Measurements from ENCODE around the gene B3GNT2. TPM values are rescaled to one million over a fixed set of nuclear protein-coding genes. Genes with fewer than 3 reads are reported as not detected.
"Not testable (repeated sequence)": the region's sequence is repeated elsewhere in the genome, so short reads cannot be mapped to it uniquely, and the experiment has no call there.

B3GNT2 gene
- total RNA-seq, 2 experiments from 2014 or later, result 41.2 to 44.3 TPM

DNA sequence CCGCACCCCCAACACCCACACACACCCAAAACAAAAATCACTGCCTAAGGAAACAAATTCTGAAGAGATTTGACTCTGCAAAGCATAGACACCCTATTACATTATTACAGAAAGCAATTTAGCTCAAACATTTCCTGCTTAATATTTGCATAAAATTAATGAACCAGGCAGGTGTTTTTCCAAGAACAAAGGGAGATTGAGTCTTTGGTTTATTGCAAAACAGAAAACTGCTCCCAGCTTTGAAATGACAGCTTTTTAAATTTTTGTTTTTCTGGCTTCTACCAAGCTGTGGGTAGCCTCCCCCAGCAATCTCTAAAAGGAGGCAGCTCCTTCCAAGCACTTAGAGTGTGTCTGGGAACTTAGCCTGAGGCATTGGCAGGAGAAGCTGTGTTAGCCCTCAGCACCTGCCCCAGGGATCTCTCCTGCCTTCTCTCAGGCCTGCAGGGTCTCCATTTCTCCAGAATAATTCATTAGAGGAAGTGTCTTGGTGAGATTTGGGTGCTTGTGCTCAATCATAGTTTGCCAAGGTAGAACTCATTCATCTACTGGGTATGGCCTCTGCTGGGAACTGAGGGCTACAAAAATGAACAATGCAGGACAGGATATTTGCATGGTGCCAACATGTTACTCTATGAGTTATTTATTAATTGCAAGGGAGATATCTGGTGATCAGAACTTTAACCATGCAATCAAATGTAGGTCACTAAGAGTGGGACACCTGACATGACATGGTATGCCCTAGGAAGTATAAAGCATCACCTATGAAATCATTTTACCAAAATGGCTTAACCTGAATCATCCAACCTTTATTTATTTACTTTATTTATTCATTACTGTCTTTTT lies 58.7 kb downstream of the B3GNT2 start:
- ChIA-PET POLR2A (no interaction called here), CTCF (interaction anchor here (1.4 kb wide), 1 partner anchor 261 kb away, joined by 4 read pairs; no protein-coding TSS in a partner anchor)
- Mint-ChIP-seq H3K27me3 (ENCODE audit: low read depth) (no peaks in the 10 kb centered on the region), H3K27ac (no peak overlapping the region), H3K9me3 (ENCODE audit: insufficient read depth) (peaks cover 4% of the 10 kb centered on the region), H3K4me1 (ENCODE audit: low read depth) (no peaks in the 10 kb centered on the region), H3K36me3 (ENCODE audit: low read depth) (peaks cover 2% of the 10 kb centered on the region), H3K4me3 (no peak overlapping the region)
- DNase-seq (no peak), ATAC-seq (no peak)

DNA sequence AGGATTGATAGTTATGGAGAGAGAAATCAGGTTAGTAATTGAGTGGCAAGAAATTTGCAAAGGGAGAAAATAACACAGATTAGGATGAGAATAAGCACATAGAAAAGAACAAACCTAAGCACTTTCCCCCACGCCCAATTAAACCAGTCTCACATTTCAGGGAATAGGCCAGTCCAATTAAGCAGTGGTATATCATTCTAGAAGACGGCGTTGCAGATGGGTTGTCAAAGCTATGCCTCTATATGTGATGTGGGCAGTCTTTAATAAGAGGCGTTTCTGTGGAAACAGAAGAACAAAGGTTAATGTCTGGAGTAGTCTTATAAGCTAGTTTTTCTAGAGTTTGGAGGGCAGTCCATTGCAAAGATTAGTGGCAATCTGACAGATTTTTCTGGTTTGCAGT lies 61.6 kb downstream of the B3GNT2 start:
- Mint-ChIP-seq H3K9me3 (ENCODE audit: insufficient read depth) (peaks cover 4% of the 10 kb centered on the region), H3K36me3 (ENCODE audit: low read depth) (peaks cover 2% of the 10 kb centered on the region), H3K27ac (no peak overlapping the region), H3K27me3 (ENCODE audit: low read depth) (no peaks in the 10 kb centered on the region), H3K4me1 (ENCODE audit: low read depth) (no peaks in the 10 kb centered on the region), H3K4me3 (no peak overlapping the region)
- no peak for DNase-seq
- no peak for ATAC-seq
- POLR2A ChIA-PET, result no interaction called here
- CTCF ChIA-PET, result interaction anchor here (0.8 kb wide), 1 partner anchor 22 kb away, joined by 3 read pairs; no protein-coding TSS in a partner anchor

GRCh38 chr2:62263076-62263715 lies 67.3 kb downstream of the B3GNT2 start:
- Mint-ChIP-seq H3K9me3 (ENCODE audit: insufficient read depth) (no peaks in the 10 kb centered on the region), H3K27ac (no peak overlapping the region), H3K27me3 (ENCODE audit: low read depth) (no peaks in the 10 kb centered on the region), H3K4me3 (no peak overlapping the region), H3K4me1 (ENCODE audit: low read depth) (no peaks in the 10 kb centered on the region), H3K36me3 (ENCODE audit: low read depth) (no peaks in the 10 kb centered on the region)
- no peak for ATAC-seq
- DNase-seq, result no peak
- CTCF ChIA-PET, result interaction anchor here (1.1 kb wide), 1 partner anchor 53 kb away, joined by 3 read pairs; no protein-coding TSS in a partner anchor
- POLR2A ChIA-PET, result no interaction called here

GRCh38 chr2:62264186-62264585 lies 68.3 kb downstream of the B3GNT2 start:
- DNase-seq, result no peak
- no peaks in the 10 kb centered on the region for H3K27me3 Mint-ChIP-seq (ENCODE audit: low read depth)
- POLR2A ChIA-PET, result interaction anchor here (0.6 kb wide), 1 partner anchor 81 kb away, joined by 3 read pairs; no protein-coding TSS in a partner anchor
- H3K4me3 Mint-ChIP-seq, result no peak overlapping the region
- ATAC-seq, result no peak
- H3K36me3 Mint-ChIP-seq (ENCODE audit: low read depth), result no peaks in the 10 kb centered on the region
- H3K27ac Mint-ChIP-seq, result no peak overlapping the region
- CTCF ChIA-PET, result interaction anchor here (1.1 kb wide), 1 partner anchor 54 kb away, joined by 3 read pairs; no protein-coding TSS in a partner anchor
- no peaks in the 10 kb centered on the region for H3K4me1 Mint-ChIP-seq (ENCODE audit: low read depth)
- H3K9me3 Mint-ChIP-seq (ENCODE audit: insufficient read depth), result no peaks in the 10 kb centered on the region

DNA sequence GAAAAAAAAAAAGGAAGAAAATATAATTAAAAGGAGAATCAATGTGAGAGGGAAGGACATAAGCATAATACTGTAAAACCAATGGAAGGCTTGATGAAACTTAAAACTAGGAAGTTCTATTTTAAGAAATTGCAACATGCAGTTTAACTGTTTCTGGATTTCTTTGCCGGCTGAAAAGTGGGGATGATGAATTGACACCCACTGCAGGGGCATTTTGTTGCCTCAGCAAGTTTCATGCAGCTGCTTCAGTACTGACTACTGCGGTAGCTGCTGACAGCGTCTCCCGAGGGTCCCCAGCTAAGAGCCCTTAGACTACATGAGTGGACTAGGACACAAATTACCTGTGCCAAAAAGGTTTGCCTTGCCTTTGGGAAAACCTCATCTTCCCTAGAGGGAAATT lies 69.2 kb downstream of the B3GNT2 start:
- DNase-seq, result no peak
- Mint-ChIP-seq H3K4me1 (ENCODE audit: low read depth) (no peaks in the 10 kb centered on the region), H3K36me3 (ENCODE audit: low read depth) (no peaks in the 10 kb centered on the region), H3K27me3 (ENCODE audit: low read depth) (no peaks in the 10 kb centered on the region), H3K4me3 (no peak overlapping the region), H3K9me3 (ENCODE audit: insufficient read depth) (peaks cover 6% of the 10 kb centered on the region), H3K27ac (no peak overlapping the region)
- ChIA-PET CTCF (no interaction called here), POLR2A (no interaction called here)
- no peak for ATAC-seq

- no peak overlapping the region for H3K4me3 Mint-ChIP-seq
- H3K36me3 Mint-ChIP-seq (ENCODE audit: low read depth), result no peaks in the 10 kb centered on the region
- H3K27me3 Mint-ChIP-seq (ENCODE audit: low read depth), result no peaks in the 10 kb centered on the region
- H3K27ac Mint-ChIP-seq, result no peak overlapping the region
- ChIA-PET POLR2A (interaction anchor here (1.1 kb wide), 1 partner anchor 88 kb away, joined by 3 read pairs; no protein-coding TSS in a partner anchor), CTCF (no interaction called here)
- H3K4me1 Mint-ChIP-seq (ENCODE audit: low read depth), result no peaks in the 10 kb centered on the region
- DNase-seq, result no peak
- peaks cover 6% of the 10 kb centered on the region for H3K9me3 Mint-ChIP-seq (ENCODE audit: insufficient read depth)
- ATAC-seq, result no peak
These were observed 70.6 kb downstream of the B3GNT2 start for GRCh38 chr2:62266433-62267038.

DNA sequence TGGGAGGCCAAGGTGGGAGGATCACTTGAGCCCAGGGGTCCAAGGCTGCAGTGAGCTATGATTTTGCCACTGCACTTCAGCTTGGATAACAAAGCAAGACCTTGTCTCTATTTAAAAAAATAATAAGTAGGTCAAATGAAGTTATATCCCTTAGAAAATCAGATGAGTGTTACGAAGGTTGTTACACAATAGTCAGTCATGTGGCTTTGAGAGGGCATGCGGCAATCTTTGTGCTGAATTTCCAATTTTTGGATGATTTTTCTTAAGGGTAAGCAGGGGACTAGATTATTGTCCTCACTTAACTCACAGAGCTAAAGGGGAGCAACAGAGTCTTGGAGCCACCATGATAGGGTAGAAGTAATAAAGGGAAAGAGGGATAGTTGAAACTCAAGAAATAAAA lies 71.8 kb downstream of the B3GNT2 start:
- CTCF ChIA-PET, result no interaction called here

GRCh38 chr2:62268681-62269188 lies 72.8 kb downstream of the B3GNT2 start:
- H3K27ac Mint-ChIP-seq; H3K4me3 Mint-ChIP-seq; CTCF ChIA-PET; H3K27me3 Mint-ChIP-seq (ENCODE audit: low read depth); H3K36me3 Mint-ChIP-seq (ENCODE audit: low read depth); H3K9me3 Mint-ChIP-seq (ENCODE audit: insufficient read depth); DNase-seq; POLR2A ChIA-PET; H3K4me1 Mint-ChIP-seq (ENCODE audit: low read depth); ATAC-seq: not testable (repeated sequence)

More for the DNA sequence above, 71.8 kb downstream of the B3GNT2 start:
- DNase-seq (no peak), ATAC-seq (no peak)
- Mint-ChIP-seq H3K27me3 (ENCODE audit: low read depth) (no peaks in the 10 kb centered on the region), H3K27ac (no peak overlapping the region), H3K4me3 (no peak overlapping the region), H3K9me3 (ENCODE audit: insufficient read depth) (peaks cover 6% of the 10 kb centered on the region), H3K36me3 (ENCODE audit: low read depth) (no peaks in the 10 kb centered on the region), H3K4me1 (ENCODE audit: low read depth) (no peaks in the 10 kb centered on the region)
- POLR2A ChIA-PET, result no interaction called here

DNA sequence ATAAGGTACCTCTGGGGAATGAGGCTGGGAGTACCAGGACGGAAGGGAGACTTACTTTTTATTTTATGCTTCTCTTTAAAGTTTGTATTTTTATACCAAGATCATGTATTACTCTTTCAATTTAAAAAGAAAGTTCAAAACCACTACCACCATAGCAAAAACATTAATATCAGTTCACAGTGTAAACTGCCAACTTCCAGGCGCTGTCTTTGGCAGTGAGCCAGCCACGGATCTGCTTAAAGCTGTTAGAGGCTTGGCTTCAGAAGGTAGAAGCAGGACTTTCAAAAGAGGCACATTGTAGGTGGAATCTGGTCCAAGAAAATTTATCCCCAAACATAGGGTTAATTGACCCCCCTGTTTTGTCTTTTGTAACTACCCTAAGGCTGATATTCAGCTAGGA lies 74.8 kb downstream of the B3GNT2 start:
- no peak for ATAC-seq

More for the DNA sequence above, 74.8 kb downstream of the B3GNT2 start:
- ChIA-PET POLR2A (no interaction called here), CTCF (no interaction called here)
- Mint-ChIP-seq H3K27me3 (ENCODE audit: low read depth) (no peaks in the 10 kb centered on the region), H3K36me3 (ENCODE audit: low read depth) (no peaks in the 10 kb centered on the region), H3K9me3 (ENCODE audit: insufficient read depth) (peaks cover 6% of the 10 kb centered on the region), H3K4me1 (ENCODE audit: low read depth) (no peaks in the 10 kb centered on the region), H3K27ac (no peak overlapping the region), H3K4me3 (no peak overlapping the region)
- DNase-seq, result no peak

Small RNAs within 50 kb of the gene (microRNA-seq; reads per million reads assigned to microRNA genes)
- not detected for gene MIR5192

All from activated CD8-positive, alpha-beta T cell treated with anti-CD3 and anti-CD28 coated beads, Interleukin-2, amount 10 ng/mL, durations not matched to agents 7 days and 5 days (primary cell).